NCI-H1105 treated with DMSO at 0.1 percent for 48 hours (cell line): ENCODE data around the gene CCDC180.
"Not testable (repeated sequence)": the region's sequence is repeated elsewhere in the genome, so short reads cannot be mapped to it uniquely, and the experiment has no call there.

Source experiments
- DNase-seq: peaks from one replicate; lab custom pipeline; 2025; lab: John Stamatoyannopoulos, UW

Gene CCDC180

DNA sequence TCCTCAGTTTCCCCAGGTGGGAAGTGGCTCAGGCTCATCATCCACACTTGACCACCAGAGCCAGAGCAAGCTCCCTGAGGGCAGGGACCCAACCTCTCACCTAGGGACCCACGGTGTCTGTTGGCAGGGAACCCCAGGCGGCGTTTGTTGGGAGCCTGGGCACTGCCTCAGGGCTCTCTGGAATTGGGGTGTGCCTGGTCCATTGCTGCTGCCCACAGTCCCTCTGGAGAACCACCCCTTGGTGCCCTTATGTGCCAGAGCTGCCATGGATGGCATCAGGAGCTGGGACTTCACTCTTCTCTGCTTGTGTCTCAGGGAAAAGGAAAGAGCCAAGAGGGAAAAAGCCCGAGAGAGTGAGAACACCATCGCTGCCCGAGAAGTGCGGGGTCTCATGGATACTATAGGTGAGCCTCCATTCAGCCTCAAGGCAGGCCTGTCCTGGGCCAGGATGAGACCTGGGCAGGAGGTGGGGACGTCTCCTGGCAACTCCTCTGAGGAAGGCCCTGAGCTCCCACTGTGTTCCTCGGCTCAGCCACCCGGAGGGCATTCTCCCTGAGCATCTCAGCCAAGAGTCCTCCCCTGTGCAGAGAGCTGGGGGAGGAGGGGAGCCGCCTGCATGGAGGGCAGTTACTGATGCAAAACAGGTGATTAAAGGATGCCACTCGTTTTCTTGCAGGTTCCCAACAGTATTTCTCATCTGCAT is 4.5 kb downstream of the CCDC180 start:
- DNase-seq = no peak

DNA sequence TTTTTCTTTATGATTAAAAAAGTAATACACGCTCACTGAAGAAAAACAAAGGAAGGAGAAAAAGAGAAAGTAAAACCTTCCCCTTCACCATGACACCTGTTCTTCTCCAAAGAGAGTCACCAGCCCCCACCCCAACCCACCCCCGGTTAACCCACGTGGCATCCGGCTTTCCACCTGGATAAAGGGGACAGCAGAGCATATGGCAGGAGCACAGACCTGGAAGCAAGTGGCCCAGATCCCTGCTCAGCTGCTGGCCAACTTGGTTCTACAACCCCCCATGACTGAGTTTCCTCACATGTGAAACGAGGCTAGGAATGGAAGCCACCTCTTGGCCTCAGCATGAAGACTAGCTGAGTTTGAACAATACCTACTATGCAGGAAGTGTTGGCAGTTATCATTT is 5.1 kb downstream of the CCDC180 start:
- no peak for DNase-seq

DNA sequence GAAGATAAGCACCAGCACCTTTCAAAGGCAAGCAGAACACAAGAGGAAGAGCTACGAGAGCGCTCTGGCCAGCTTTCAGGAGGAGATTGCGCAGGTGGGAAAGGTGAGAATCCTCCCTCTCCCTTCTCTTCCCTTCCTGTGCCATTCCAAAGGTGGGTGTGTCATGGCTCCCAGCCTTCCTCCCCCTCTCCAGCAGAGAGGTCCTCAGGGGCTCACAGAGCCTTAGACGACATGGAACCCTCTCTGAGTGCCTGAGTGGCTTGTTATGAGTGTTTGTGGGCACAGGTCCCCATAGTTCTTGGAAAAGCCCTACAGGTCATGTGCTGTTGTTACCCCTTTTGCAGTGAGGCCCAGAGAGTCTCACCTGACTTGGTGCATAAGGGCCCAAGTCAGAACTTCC is 5.8 kb downstream of the CCDC180 start:
- DNase-seq = no peak

DNA sequence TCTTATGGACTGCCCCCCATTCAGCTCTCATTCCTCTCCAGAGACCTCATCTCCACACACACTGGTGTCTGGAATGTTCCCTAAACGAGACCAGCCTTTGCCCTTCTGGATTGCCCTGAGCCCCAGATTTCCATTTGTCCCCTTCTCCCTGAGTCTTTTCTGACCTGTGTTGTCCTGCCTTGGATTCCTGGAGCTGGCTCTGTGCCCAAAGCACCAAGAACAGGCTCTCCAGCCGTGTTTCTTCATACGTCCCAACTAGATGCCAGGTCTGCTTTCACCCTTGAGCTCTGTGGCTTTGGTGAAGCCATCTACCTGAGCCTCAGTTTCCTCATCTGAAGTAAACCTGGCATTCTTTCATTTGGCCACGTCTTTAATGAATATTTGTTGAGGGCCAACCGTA is 6.3 kb downstream of the CCDC180 start:
- no peak for DNase-seq

DNA sequence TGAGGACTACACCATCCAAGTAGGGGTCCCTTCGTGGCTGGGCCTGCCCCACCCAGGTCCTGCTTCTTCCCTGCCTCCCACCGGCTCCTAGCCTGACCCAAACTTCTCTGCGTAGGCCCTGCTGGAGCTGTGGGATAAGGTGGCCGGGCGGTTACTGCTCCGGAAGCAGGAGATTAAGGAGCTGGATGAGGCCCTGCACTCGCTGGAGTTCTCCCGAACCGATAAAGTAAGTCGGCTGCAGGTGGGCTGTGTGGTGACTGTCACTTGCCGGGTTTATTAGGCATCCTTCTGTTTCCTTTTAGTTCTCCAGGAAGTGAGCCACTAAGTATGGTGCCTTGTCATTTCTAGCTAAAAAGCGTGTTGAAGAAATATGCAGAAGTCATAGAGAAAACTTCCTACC is 7.0 kb downstream of the CCDC180 start:
- no peak for DNase-seq

DNA sequence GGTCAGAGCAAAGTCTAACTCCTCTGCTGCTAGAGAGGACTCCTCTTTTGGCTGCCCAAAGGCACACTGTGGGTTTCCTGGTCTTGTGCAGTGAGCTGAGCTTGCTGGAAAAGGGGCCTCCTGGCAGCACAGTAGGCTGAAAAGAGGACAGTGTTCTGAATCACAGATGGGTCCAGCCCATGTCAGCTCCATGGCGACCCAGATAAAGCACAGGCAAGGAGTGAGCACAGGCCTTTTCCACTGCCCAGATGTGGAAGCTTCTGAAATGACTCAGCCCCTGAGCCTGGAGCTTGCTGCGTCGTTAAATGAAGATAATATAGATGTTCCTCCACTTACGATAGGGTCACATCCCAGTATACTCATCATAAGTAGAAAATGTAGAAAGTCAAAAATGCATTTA is 8.1 kb downstream of the CCDC180 start:
- no peak for DNase-seq

DNA sequence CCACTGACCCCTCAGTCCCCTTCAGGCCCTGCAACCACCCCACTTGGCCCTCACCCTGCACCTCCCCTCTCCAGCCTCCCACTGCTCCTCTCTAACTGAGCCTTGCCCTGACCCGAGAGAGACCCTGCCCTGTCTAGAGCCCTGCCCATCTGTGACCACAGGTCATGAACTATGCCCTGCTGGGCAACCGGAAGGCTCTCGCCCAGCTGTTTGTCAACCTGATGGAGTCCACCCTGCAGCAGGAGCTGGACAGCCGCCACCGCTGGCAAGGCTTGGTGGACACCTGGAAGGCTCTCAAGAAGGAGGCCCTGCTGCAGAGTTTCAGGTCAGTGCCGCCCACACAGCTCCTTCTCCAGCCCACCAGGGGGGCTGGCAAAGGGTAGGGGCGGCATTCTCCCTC is 9.4 kb downstream of the CCDC180 start:
- DNase-seq = no peak

DNA sequence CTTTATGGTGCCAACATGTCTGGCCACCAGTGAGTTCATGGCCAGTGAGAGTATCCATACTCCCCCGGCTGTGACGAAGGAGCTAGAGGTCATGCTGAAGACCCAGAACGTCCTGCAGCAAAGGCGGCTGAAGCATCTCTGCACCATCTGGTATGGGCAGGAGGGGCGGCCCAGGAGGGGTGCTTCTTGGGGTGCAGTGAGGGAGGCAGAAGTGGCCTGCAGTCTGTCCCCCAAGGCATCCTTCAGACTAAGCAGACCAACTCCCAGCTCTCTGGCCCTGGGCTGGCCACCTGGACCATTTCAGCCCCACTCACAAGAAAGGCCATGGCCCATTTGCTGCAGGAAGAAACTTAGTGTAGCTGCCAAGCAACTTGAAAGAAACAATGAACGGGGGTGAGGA is 11.0 kb downstream of the CCDC180 start:
- no peak for DNase-seq

DNA sequence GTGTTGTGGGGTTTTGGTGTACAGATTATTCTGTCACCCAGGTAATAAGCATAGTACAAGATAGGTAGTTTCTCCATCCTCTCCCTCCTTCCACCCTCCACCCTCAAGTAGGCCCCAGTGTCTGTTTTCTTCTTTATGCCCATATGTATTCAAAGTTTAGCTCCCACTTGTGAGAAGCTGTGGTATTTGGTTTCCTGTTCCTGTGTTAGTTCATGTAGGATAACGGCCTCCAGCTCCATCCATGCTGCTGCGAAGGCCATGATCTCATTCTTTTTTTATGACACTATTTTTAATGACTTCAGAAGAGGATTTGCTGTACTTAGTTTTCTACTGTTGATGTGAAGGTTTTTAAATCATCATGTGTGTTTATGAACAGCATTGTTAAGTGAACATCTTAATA is 11.9 kb downstream of the CCDC180 start:
- DNase-seq = no peak

DNA sequence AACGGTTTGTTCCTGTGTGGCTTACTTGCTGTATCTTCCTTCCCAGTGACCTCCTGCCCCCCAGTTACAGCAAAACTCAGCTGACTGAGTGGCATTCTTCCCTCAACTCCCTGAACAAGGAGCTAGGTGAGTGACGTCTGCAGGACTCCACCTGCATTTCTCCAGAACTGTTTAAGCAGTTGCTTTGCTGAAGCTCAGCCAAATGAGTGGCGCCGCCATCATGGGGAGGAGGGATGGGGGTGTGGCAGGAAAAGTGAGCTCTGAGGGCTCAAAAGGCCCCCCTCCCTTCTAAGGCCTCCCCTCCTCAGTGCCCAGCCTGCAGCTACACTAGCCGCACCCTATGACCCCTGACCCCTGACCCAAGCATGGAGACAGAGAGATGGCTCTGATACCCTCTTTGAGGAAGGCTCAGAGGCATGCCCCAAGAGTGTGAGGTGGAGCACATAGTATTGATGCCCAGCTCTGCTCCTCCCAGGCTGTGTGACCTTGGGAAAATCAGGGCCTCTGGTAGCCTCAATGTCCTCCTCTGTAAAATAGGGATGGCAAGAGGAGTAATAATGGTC is 12.7 kb downstream of the CCDC180 start:
- no peak for DNase-seq

DNA sequence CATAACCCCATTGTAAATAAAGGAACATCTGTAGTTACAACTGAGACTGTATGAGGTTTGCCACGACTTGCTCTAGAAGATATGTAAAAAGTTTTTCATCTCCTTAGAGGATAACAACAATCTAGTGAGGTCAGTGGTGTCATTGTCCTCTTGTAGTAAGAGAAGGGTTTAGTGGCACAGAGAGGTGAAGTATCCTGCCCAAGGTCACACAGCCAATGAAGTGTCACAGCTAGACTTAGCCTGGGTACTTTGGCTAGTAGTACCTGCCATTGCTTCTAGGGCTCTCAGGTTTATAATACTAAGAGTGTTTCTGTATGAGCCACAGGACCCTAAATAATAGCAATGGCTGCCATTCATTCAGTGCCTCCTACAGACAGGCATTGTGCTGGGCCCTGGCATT is 13.8 kb downstream of the CCDC180 start:
- DNase-seq = no peak

DNA sequence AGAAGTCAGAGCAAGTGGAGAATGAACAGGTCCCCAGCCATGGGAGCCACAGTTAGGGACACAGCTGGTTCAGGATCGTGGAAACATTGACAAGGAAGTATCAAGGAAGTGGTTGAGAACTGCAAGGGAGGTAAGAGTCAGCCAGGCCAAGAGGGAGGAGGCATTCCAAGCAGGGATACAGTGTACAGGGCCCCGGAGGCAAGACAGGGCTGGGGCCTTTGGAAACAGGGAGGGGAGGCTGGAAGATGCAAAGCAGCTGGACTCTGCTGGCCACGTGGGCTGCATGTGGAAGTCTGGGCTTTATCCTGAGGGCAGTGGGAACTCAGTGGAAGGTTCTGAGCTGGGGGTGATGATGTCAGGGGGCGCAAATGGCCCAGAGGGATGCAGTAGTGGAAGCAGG is 14.2 kb downstream of the CCDC180 start:
- DNase-seq = no peak

DNA sequence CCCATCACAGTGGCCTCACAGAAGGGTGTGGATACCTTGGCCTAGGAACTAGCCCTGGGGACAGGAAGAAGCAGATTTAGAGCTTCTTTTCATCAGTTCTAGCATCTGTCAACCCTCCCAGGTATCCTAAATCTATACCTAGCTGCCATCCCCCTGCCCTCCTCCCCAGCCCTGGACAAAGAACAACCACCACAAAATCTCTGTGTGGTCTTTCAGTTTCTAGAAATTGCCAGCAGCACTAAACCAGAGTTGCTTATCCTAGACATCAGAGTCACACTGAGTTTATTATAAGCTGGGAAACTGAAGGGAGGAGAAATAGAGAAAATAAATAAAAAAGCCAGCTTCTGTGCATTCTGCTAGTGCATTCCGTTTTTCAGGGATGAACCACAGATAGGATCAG is 14.6 kb downstream of the CCDC180 start:
- no peak for DNase-seq

DNA sequence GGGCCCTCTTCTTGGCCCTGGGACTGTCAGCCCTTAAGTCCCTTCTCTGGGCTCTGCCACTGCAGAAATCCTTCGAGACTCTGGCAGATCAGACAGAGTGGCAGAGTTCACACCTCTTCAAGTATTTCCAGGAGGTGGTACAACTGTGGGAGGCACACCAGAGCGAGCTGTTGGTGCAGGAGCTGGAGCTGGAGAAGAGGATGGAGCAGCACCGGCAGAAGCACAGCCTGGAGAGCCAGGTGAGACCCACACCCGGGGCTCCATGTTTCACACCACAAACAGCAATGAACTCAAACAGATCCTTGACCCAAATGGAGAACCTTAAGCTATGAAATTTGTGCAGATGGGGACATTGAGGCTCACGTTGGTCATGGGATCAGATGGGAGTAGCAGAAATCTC is 17.5 kb downstream of the CCDC180 start:
- DNase-seq = no peak

DNA sequence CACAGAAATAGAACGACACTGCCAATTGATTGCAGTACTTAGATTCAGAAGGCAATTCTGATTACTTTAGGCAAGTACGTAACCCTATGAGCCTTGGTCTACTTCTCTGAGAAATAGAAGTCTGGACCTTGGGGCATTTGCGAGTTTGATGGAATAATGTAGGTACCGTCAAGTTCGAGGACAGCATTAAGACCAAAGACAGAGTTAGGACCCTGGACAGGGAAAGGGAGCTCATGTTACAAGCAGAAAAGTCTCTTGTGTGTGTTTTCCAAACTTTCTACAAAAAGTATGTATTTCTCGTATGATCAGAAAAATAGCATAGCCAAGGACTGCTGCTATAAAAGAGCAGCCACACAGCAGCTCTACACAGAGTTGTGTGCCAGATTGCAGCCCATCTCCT is 20.1 kb downstream of the CCDC180 start:
- DNase-seq = no peak

DNA sequence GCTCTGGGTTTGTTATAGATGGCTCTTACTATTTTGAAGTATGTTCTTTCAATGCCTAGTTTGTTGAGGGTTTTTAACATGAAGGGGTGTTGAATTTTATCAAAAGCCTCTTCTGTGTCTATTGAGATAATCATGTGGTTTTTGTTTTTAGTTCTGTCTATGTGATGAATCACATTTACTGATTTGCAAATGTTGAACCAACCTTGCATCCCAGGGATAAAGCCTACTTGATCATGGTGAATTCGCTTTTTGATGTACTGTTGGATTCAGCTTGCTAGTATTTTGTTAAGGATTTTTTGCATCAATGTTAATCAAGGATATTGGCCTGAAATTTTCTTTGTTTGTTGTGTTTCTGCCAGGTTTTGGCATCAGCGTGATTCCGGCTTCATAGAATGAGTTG is 25.5 kb downstream of the CCDC180 start:
- no peak for DNase-seq

DNA sequence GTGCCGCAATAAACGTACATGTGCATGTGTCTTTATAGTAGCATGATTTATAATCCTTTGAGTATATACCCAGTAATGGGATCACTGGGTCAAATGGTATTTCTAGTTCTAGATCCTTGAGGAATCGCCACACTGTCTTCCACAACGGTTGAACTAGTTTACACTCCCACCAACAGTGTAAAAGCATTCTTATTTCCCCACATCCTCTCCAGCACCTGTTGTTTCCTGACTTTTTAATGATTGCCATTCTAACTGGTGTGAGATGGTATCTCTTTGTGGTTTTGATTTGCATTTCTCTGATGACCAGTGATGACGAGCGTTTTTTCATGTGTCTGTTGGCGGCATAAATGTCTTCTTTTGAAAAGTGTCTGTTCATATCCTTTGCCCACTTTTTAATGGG is 28.2 kb downstream of the CCDC180 start:
- DNase-seq = not testable (repeated sequence)

DNA sequence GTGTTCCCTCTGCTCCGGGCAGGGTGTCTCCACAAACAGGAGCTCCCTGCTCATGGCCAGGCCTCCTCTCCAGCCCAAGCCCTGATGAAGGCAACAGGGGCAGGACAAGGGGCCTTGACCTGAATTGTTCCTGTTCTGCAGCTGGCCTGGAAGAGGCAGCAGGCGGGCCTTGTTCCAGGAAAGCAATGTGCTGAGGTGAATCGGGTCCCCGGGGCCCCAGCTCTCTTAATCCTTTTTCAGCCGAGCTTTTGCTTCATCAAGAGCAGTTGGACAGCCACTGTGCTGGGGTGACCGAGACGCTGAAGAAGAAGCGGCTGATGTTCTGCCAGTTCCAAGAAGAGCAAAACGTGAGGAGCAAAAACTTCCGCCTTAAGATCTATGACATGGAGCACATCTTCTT is 41.4 kb downstream of the CCDC180 start:
- no peak for DNase-seq

DNA sequence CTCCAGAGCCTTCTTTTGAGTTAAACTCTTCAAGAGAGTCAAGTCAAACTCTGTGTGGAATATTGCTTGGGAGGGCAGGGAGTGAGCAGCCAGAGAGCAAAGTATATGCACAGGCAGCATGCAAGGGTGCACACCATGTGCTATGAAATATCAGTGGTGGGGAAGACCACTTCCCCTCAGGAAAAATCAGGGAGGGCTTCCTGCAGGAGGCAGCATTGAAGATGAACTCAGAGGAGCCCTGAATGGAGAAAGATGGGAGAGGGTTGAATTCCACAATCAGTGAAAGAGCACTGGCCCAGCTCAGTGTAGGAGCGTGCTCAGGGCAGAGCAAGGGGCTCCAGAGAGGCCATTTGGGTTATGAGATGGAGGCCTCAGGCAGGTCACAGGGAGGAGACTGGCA is 41.9 kb downstream of the CCDC180 start:
- DNase-seq = no peak

DNA sequence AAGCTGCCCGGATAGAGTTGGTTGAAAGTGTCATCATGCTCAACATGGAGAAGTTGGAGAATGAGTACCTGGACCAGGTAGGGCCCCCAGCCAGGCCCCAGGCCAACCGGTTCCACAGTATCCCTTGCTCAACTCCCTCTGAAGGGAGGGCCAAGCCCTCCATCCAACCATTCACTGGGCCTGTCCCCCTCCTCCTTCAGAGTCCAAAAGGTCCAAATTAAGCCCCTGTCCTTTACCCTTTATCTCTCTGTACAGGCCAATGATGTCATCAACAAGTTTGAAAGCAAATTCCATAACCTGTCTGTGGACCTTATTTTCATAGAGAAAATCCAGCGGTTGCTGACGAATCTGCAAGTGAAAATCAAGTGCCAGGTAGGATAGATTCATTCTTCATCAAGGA is 47.2 kb downstream of the CCDC180 start:
- DNase-seq = no peak

DNA sequence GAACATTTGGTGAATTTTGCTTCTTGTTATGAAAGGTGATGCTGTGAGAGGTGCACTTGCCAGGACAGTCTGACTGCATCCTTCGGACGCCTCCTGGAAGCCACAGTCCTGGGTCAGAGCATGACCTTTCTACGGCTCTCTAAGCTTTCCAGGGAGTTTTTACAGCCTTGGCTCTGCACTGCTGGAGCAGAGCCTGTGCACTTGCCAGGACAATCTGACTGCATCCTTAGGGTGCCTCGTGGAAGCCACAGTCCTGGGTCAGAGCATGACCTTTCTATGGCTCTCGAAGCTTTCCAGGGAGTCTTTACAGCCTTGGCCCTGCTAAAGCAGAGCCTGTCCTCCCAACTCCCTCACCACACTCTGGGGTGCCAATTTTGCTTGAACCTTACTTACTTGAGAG is 49.6 kb downstream of the CCDC180 start:
- no peak for DNase-seq
